GM23248 (cell line): ENCODE measurements around the gene ZNF326.

Source experiments
- EZH2 ChIP-seq: fragments of 200-600 bp; sonication (generic); IDR thresholded peaks from 2 replicates; pipeline ENCODE4 v1.6.1; 2018; ENCODE audit warnings: antibody characterized with exemption, mild to moderate bottlenecking; ENCODE audit not compliant: insufficient read depth, poor library complexity, severe bottlenecking
- EZH2phosphoT487 ChIP-seq: fragments of 200-600 bp; sonication (generic); IDR thresholded peaks from 2 replicates; pipeline ENCODE4 v1.6.1; 2018; ENCODE audit warnings: antibody characterized with exemption, moderate library complexity, mild to moderate bottlenecking, low read depth; ENCODE audit not compliant: insufficient read depth

- TF ChIP-seq EZH2 = no peak
- no peak for TF ChIP-seq EZH2phosphoT487
Measured at GRCh38 chr1:89980605-89981004, 14.3 kb upstream of the ZNF326 start.
